ENCODE measurements around the gene KCNA2.

KCNA2 gene

DNA sequence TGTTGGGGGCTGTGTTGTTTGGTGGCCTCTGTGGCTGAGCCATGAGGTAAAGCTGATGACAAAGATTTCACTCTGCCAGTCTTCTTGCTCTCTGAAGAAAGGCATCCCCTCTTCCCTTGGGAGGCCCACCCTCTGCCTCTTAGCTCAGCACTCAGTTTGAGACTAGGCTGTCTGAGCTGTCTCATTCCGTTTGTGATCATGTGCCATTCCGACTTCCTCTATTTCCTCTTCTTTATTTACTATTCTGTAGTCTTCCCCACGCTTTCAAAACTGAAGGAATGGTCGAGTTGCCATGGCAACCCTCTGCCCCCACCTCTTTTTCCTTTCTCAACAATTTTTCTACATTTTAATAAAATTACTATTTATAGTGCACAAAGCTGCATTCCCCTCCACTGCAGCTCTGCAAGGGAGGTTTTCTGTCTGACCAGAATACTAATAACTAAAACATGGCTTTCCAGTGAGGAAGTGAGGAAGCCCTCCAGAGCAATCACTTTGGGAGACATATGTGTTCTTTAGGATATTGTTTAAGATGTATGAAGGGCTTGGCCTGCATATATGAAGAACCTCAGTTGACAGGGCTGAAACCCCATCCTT, 37.8 kb upstream of the KCNA2 start:
- TF ChIP-seq, protein P1, sequence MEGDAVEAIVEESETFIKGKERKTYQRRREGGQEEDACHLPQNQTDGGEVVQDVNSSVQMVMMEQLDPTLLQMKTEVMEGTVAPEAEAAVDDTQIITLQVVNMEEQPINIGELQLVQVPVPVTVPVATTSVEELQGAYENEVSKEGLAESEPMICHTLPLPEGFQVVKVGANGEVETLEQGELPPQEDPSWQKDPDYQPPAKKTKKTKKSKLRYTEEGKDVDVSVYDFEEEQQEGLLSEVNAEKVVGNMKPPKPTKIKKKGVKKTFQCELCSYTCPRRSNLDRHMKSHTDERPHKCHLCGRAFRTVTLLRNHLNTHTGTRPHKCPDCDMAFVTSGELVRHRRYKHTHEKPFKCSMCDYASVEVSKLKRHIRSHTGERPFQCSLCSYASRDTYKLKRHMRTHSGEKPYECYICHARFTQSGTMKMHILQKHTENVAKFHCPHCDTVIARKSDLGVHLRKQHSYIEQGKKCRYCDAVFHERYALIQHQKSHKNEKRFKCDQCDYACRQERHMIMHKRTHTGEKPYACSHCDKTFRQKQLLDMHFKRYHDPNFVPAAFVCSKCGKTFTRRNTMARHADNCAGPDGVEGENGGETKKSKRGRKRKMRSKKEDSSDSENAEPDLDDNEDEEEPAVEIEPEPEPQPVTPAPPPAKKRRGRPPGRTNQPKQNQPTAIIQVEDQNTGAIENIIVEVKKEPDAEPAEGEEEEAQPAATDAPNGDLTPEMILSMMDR (IDR thresholded peaks at IDR 0.05; ENCODE audit: low read depth, low read length): no peak
- H3K4me3 ChIP-seq (ENCODE audit: low read depth, low read length): no peak overlapping the region

DNA sequence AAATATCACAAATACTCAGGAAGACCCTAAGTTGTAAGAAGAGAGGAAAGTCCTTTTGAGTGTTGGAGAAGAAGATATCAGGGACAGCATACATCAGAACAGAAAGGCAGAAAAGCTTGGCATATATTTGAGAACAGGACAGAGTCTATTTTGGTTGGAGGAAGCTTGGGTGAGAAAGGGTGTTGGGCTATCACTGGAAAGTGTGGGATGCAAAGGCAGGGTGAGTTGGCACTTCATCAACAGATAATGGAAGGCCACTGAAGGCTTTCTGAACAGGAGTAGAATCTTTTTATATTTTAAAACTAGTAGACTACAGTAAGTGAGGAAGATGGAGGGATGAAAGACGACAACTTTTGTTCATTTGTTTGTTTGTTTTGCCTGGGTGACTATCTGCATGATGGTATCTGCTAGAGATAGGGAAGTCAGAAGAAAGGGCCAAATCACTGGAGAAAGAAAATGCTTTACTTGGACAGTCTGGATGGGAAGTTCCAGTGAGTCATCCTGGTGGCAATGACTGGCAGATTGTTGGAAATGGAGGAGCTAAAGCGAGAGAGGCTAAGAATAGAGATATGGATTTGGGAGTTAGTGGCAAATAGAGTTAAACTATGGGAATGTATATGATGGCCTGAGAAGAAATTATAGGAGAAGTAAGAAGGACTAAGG, 33.7 kb upstream of the KCNA2 start:
- no peak overlapping the region for H3K4me3 ChIP-seq (ENCODE audit: low read depth, low read length)
- TF ChIP-seq, protein P1 (IDR thresholded peaks at IDR 0.05; ENCODE audit: low read depth, low read length): no peak

GRCh38 chr1:110638556-110638955, 32.4 kb upstream of the KCNA2 start:
- no peak overlapping the region for H3K4me3 ChIP-seq (ENCODE audit: low read depth, low read length)
- TF ChIP-seq, protein P1 (IDR thresholded peaks at IDR 0.05; ENCODE audit: low read depth, low read length): no peak

- H3K4me3 ChIP-seq (ENCODE audit: low read depth, low read length): no peak overlapping the region
- TF ChIP-seq, protein P1 (IDR thresholded peaks at IDR 0.05; ENCODE audit: low read depth, low read length): no peak
These were observed 31.9 kb upstream of the KCNA2 start for GRCh38 chr1:110638058-110638457.

DNA sequence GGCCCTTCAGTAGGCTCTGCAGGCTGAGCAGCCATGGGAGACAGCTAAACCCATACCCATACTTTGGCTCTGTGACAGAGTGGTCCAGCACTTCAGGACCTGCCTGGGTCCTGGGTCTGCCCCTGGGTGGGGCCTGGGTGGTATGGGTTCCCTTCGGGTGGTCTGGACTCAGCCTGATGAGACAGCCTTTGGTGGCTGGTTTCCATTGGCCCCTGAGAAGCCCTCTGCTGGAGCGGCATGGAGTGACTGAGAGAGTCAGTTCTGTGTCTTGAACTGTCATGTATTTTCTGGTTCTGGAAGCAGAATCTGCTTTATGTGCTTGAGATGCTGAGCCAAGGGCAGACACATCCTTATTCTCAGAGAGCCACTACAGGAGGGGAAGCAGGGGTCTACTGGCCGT, 31.3 kb upstream of the KCNA2 start:
- no peak overlapping the region for H3K4me3 ChIP-seq (ENCODE audit: low read depth, low read length)
- TF ChIP-seq, protein P1 (IDR thresholded peaks at IDR 0.05; ENCODE audit: low read depth, low read length): no peak

GRCh38 chr1:110636149-110636935, 30.2 kb upstream of the KCNA2 start:
- TF ChIP-seq, protein P1 (IDR thresholded peaks at IDR 0.05; ENCODE audit: low read depth, low read length): no peak
- H3K4me3 ChIP-seq (ENCODE audit: low read depth, low read length): no peak overlapping the region

- no peak overlapping the region for H3K4me3 ChIP-seq (ENCODE audit: low read depth, low read length)
- TF ChIP-seq, protein P1 (IDR thresholded peaks at IDR 0.05; ENCODE audit: low read depth, low read length): no peak
These were observed 29.3 kb upstream of the KCNA2 start for GRCh38 chr1:110635434-110635833.
